Omental fat pad (tissue), 4 donors: ENCODE data around the gene SF3B5. TPM values are rescaled to one million over a fixed set of nuclear protein-coding genes. Genes with fewer than 3 reads are reported as not detected.
"Not testable (repeated sequence)": the region's sequence is repeated elsewhere in the genome, so short reads cannot be mapped to it uniquely, and the experiment has no call there.

Source experiments
- ATAC-seq: fragments of 150-250 bp; one replicate; pipeline ENCODE4 v1.9.1; 2016; ENCODE audit warnings: mild to moderate bottlenecking, moderate library complexity; ENCODE audit not compliant: low FRiP score
- DNase-seq: peaks from one replicate; pipeline ENCODE4 v3.0.0-alpha.2; 2019; ENCODE audit warnings: low spot score
- CTCF ChIP-seq, 3 donors: fragments of 450-650 bp; IDR thresholded peaks; one replicate each; pipeline ENCODE4 v1.5.1; 2016 to 2017; ENCODE audit warnings: antibody characterized with exemption in 3 of 3, mild to moderate bottlenecking in 3 of 3, moderate library complexity in 2 of 3
- total RNA-seq, 4 donors: library from RNA; depleted of rRNA; stranded (reverse); fragments of >200 nt; gene quantifications; one replicate each; pipeline ENCODE4 v1.1.0, GENCODE V29; 2016

The SF3B5 gene
- total RNA-seq, 4 donors from 2014 or later: 105 to 189 (median 157) TPM

- DNase-seq: no peak
- TF ChIP-seq CTCF (IDR thresholded peaks at IDR 0.05): no peak
- ATAC-seq: no peak
Measured at GRCh38 chr6:144059139-144059538, 36.2 kb downstream of the SF3B5 start.

- no peak for DNase-seq
- TF ChIP-seq CTCF (IDR thresholded peaks at IDR 0.05): no peak
- ATAC-seq: no peak
Measured at GRCh38 chr6:144055121-144055931, 40.0 kb downstream of the SF3B5 start.

- no peak for TF ChIP-seq CTCF (IDR thresholded peaks at IDR 0.05)
- ATAC-seq: no peak
Measured at GRCh38 chr6:144053601-144054000, 41.8 kb downstream of the SF3B5 start.

GRCh38 chr6:144052488-144052887 is 42.9 kb downstream of the SF3B5 start:
- ATAC-seq: no peak
- no peak for DNase-seq
- no peak for TF ChIP-seq CTCF (IDR thresholded peaks at IDR 0.05)

More at GRCh38 chr6:144053601-144054000, 41.8 kb downstream of the SF3B5 start:
- no peak for DNase-seq

- ATAC-seq (no peak), DNase-seq (no peak)
- no peak for TF ChIP-seq CTCF (IDR thresholded peaks at IDR 0.05)
Measured at GRCh38 chr6:144049386-144049785, 46.0 kb downstream of the SF3B5 start.

- ATAC-seq (no peak), DNase-seq (no peak)
- no peak for TF ChIP-seq CTCF (IDR thresholded peaks at IDR 0.05)
Measured at GRCh38 chr6:144047688-144048087, 47.7 kb downstream of the SF3B5 start.

DNA sequence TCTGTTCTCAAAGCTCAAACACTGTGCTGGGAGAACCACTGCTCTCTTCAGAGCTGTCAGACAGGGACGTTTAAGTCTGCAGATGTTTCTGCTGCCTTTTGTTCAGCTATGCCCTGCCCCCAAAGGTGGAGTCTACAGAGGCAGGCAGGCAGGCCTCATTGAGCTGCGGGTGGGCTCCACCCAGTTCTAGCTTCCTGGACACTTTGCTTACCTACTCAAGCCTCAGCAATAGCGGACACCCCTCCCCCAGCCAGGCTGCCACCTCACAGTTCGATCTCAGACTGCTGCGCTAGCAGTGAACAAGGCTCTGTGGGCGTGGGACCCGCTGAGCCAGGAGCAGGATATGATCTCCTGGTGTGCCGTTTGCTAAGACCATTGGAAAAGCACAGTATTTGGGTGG is 48.7 kb downstream of the SF3B5 start:
- DNase-seq, ATAC-seq: not testable (repeated sequence)

GRCh38 chr6:144044989-144045388 is 50.4 kb downstream of the SF3B5 start:
- not testable (repeated sequence) for DNase-seq, ATAC-seq
